ENCODE data around the gene BICD1.

Gene BICD1

DNA sequence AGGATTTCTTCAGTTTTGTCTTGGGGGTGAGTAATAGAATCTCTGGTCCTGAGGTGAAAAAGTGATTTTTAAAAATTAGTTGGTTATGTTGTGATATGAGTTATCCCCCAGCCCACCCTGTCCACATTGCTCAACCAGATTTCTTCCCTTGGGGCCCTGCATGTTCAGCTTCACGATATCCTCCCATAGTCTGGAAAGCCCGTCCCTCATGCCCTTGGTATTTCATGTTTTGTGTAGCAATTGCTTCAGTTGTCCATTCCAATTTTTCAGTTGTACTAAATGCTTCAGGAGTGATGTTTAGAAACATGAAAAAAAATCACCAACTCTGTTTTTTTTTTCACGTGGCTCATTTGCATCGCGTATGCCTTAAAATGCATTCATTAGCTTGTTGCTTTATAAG, 17.5 kb upstream of the BICD1 start:
- TF ChIP-seq CREB1 (IDR thresholded peaks at IDR 0.05; ENCODE audit: low read depth) (no peak), TEAD4 (IDR thresholded peaks at IDR 0.05) (no peak), ZBTB7A (IDR thresholded peaks at IDR 0.05; ENCODE audit: low read depth) (no peak), EGR1 (IDR thresholded peaks at IDR 0.05) (no peak)

DNA sequence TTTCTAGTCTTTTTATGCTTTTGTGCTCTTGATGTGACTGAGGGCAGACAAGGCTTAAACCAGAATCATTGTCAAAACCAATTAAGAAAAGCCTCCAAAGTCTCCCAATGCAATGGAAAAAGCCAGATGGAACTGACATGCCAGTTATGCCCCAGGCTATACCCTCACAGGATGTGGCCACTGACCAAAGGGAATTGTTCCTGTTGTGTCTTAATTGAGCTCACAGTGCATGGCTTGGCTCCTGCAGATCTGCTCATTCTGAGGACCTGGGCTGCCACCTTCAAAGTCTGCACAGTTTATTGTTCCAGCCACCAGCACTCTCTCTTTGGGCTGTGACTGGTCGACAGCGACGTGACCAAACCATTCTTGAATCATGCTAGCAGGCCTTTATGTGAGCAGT, 17.1 kb upstream of the BICD1 start:
- TF ChIP-seq RAD21 (IDR thresholded peaks at IDR 0.05; ENCODE audit: low read depth): no peak
- no peak for TF ChIP-seq ZBTB7A (IDR thresholded peaks at IDR 0.05; ENCODE audit: low read depth)
- no peak for TF ChIP-seq NFIC (IDR thresholded peaks at IDR 0.05)
- TF ChIP-seq EP300 (IDR thresholded peaks at IDR 0.05; ENCODE audit: borderline replicate concordance): no peak

DNA sequence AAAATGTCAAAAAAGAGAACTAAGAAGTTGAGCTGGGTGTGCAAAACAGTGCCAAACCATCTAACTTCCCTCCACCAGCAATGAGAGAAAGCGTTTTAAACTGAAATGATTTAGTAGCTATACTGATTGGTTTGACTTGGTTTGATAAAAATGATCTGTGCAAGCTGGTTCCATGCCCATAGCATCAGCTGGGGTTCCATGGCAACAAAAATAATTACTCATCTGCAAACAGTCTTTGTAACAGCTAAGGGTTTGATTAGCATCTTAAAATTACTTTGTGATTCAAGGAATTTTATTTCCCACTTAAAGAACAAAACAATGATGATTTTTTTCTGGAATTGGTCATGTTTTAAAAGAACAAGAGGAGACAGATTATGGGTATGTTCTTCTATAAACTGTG, 15.0 kb upstream of the BICD1 start:
- TF ChIP-seq YY1 (IDR thresholded peaks at IDR 0.05; ENCODE audit: low read depth): no peak
- TF ChIP-seq, protein P1, sequence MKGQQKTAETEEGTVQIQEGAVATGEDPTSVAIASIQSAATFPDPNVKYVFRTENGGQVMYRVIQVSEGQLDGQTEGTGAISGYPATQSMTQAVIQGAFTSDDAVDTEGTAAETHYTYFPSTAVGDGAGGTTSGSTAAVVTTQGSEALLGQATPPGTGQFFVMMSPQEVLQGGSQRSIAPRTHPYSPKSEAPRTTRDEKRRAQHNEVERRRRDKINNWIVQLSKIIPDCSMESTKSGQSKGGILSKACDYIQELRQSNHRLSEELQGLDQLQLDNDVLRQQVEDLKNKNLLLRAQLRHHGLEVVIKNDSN (IDR thresholded peaks at IDR 0.05): no peak
- no peak for TF ChIP-seq TCF12 (IDR thresholded peaks at IDR 0.05; ENCODE audit: low read depth)
- no peak for TF ChIP-seq CREB1 (IDR thresholded peaks at IDR 0.05; ENCODE audit: low read depth)
- no peak for TF ChIP-seq CEBPB (IDR thresholded peaks at IDR 0.05)
- no peak for TF ChIP-seq FOXM1 (IDR thresholded peaks at IDR 0.05; ENCODE audit: borderline replicate concordance, low read depth)
- TF ChIP-seq ZBTB7A (IDR thresholded peaks at IDR 0.05; ENCODE audit: low read depth): no peak
- TF ChIP-seq, protein P2, sequence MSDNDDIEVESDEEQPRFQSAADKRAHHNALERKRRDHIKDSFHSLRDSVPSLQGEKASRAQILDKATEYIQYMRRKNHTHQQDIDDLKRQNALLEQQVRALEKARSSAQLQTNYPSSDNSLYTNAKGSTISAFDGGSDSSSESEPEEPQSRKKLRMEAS (IDR thresholded peaks at IDR 0.05): no peak
- no peak for TF ChIP-seq NFIC (IDR thresholded peaks at IDR 0.05)
- TF ChIP-seq EP300 (IDR thresholded peaks at IDR 0.05; ENCODE audit: borderline replicate concordance): no peak
- TF ChIP-seq, protein P3, sequence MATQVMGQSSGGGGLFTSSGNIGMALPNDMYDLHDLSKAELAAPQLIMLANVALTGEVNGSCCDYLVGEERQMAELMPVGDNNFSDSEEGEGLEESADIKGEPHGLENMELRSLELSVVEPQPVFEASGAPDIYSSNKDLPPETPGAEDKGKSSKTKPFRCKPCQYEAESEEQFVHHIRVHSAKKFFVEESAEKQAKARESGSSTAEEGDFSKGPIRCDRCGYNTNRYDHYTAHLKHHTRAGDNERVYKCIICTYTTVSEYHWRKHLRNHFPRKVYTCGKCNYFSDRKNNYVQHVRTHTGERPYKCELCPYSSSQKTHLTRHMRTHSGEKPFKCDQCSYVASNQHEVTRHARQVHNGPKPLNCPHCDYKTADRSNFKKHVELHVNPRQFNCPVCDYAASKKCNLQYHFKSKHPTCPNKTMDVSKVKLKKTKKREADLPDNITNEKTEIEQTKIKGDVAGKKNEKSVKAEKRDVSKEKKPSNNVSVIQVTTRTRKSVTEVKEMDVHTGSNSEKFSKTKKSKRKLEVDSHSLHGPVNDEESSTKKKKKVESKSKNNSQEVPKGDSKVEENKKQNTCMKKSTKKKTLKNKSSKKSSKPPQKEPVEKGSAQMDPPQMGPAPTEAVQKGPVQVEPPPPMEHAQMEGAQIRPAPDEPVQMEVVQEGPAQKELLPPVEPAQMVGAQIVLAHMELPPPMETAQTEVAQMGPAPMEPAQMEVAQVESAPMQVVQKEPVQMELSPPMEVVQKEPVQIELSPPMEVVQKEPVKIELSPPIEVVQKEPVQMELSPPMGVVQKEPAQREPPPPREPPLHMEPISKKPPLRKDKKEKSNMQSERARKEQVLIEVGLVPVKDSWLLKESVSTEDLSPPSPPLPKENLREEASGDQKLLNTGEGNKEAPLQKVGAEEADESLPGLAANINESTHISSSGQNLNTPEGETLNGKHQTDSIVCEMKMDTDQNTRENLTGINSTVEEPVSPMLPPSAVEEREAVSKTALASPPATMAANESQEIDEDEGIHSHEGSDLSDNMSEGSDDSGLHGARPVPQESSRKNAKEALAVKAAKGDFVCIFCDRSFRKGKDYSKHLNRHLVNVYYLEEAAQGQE (IDR thresholded peaks at IDR 0.05; ENCODE audit: low read depth): no peak
- TF ChIP-seq RAD21 (IDR thresholded peaks at IDR 0.05; ENCODE audit: low read depth): no peak
- TF ChIP-seq TAF1 (IDR thresholded peaks at IDR 0.05; ENCODE audit: low read depth): no peak
- TF ChIP-seq EGR1 (IDR thresholded peaks at IDR 0.05): no peak
- TF ChIP-seq TEAD4 (IDR thresholded peaks at IDR 0.05): no peak

DNA sequence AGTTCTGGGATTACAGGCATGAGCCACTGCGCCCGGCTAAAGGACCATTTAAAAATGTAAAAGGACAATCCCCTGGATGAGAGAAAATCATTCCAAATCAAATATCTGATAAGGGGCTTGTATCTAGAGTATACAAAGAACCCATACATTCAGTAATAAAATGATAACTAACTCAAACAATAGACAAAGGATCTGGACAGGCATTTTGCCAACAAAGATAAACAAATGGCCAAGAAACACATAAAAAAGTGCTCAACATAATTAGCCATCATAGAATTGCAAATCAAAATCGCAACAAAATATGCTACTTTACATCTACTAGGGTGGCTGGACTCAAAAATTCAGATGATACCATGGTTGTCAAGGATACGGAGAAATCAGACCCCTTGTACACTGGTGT, 8.5 kb upstream of the BICD1 start:
- no peak for TF ChIP-seq CREB1 (IDR thresholded peaks at IDR 0.05; ENCODE audit: low read depth)
- TF ChIP-seq NFIC (IDR thresholded peaks at IDR 0.05): no peak
- no peak for TF ChIP-seq TCF12 (IDR thresholded peaks at IDR 0.05; ENCODE audit: low read depth)
- no peak for TF ChIP-seq TAF1 (IDR thresholded peaks at IDR 0.05; ENCODE audit: low read depth)
- no peak for TF ChIP-seq EP300 (IDR thresholded peaks at IDR 0.05; ENCODE audit: borderline replicate concordance)

DNA sequence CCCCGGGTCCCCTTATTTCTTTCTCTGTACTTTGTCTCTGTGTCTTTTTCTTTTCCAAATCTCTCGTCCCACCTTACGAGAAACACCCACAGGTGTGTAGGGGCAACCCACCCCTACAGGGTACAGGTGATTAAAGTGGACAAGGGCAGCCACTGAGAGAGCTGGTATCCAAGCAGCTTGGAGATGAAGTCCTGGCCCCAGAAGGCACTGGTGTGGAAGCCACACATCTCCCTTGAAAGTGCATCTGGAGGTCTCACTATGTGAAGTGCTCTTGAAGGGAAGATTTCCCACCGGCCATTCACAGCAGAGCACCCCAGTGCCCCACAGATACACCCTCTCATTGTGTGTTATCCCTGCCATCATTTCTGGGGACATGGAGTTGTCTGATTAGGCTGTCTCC, 6.3 kb upstream of the BICD1 start:
- TF ChIP-seq, protein P3 (IDR thresholded peaks at IDR 0.05; ENCODE audit: low read depth): no peak
- TF ChIP-seq NFIC (IDR thresholded peaks at IDR 0.05) (no peak), TCF12 (IDR thresholded peaks at IDR 0.05; ENCODE audit: low read depth) (no peak), RAD21 (IDR thresholded peaks at IDR 0.05; ENCODE audit: low read depth) (no peak), EP300 (IDR thresholded peaks at IDR 0.05; ENCODE audit: borderline replicate concordance) (no peak), CEBPB (IDR thresholded peaks at IDR 0.05) (no peak)
- TF ChIP-seq, protein P1 (IDR thresholded peaks at IDR 0.05): no peak

DNA sequence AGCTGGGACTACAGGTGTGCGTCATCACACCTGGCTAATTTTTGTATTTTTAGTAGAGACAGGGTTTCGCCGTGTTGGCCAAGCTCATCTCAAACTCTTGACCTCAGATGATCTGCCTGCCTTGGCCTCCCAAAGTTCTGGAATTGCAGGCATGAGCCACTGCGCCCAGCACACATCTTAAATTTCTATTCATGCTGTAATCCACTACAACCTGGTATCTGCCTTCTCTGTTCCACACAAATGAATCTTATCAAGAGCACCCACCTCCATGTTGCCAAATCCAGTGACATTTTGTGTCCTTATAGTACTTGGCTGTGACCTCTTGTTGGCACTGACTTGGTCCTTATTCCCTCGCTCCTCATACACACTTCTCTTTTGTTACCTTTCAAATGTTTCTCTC, 5.8 kb upstream of the BICD1 start:
- TF ChIP-seq TCF12 (IDR thresholded peaks at IDR 0.05; ENCODE audit: low read depth) (no peak), TAF1 (IDR thresholded peaks at IDR 0.05; ENCODE audit: low read depth) (no peak), CEBPB (IDR thresholded peaks at IDR 0.05) (no peak), ZBTB7A (IDR thresholded peaks at IDR 0.05; ENCODE audit: low read depth) (no peak), YY1 (IDR thresholded peaks at IDR 0.05; ENCODE audit: low read depth) (no peak), RAD21 (IDR thresholded peaks at IDR 0.05; ENCODE audit: low read depth) (no peak), EGR1 (IDR thresholded peaks at IDR 0.05) (no peak), CREB1 (IDR thresholded peaks at IDR 0.05; ENCODE audit: low read depth) (no peak), EP300 (IDR thresholded peaks at IDR 0.05; ENCODE audit: borderline replicate concordance) (no peak), TEAD4 (IDR thresholded peaks at IDR 0.05) (no peak), NFIC (IDR thresholded peaks at IDR 0.05) (no peak)
- TF ChIP-seq, protein P2 (IDR thresholded peaks at IDR 0.05): no peak
- TF ChIP-seq, protein P1 (IDR thresholded peaks at IDR 0.05): no peak
- TF ChIP-seq, protein P3 (IDR thresholded peaks at IDR 0.05; ENCODE audit: low read depth): no peak
